AG08395 (cell line): ENCODE data around the gene CEP97.

Experiments used
- DNase-seq: peaks from one replicate; pipeline ENCODE4 v3.0.0; 2012; ENCODE audit warnings: mixed read lengths, low spot score

CEP97 gene

DNA sequence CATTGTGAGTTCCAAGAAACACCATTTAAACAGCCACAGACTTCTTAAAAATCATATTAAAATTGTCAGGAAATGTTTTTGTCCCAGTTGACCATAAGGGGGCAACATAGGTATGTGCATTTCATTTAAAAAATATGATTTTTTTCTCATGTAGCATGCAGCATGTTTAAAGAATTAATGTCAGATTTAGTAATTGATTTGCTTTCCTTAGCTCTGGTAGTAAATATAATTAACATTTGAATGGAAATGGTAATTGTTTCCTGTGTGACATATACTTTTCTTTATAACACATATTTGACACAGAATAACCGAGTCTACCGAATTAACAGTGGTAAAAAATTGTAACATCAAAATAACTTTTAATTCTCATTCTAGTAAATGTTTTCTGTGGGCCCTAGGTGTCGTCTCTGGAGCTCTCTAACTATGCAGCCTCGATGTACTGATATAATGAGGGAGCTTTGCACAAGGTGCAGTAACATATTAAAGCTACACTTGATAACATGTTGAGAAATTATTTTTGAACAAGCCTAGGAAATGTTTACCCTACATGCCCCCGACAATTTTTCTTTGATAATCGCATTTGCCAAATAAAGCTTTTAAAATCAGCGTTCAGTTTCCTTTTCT is 89.5 kb downstream of the CEP97 start:
- DNase-seq = peak; percentile 39

- no peak for DNase-seq
Observed at GRCh38 chr3:101814835-101815234, 90.4 kb downstream of the CEP97 start.

- DNase-seq = peak; percentile 8
Observed at GRCh38 chr3:101816215-101817149, 92.1 kb downstream of the CEP97 start.

DNA sequence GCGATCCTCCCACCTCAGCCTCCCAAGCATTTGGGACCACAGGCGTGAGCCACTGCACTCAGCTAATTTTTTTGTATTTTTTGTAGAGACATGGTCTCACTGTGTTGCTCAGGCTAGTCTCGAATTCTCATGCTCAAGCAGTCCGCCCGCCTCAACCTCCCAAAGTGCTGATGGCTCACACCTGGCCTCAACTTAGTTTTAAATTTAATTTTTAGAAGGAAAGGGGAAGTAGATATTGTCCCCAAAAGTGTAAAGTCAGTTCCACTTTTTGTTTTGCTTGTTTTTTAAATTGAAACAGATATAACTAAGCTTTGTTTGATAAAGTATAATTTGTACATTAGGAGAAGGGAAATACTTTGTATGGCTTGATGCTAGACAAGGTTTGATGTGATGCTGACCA is 93.6 kb downstream of the CEP97 start:
- no peak for DNase-seq

- DNase-seq = no peak
Observed at GRCh38 chr3:101819649-101820206, 95.3 kb downstream of the CEP97 start.
